ENCODE results near the gene STK25. TPM values are rescaled to one million over a fixed set of nuclear protein-coding genes. Genes with fewer than 3 reads are reported as not detected.

STK25 gene
- total and polyA plus RNA-seq, 2 experiments from 2014 or later = 125 to 304 TPM

GRCh38 chr2:241531161-241531722 lies 22.9 kb upstream of the STK25 start (continued):
- TF ChIP-seq STAT1 (IDR thresholded peaks at IDR 0.05; ENCODE audit: unreplicated experiment) (no peak), EZH2phosphoT487 (IDR thresholded peaks at IDR 0.05; ENCODE audit: unreplicated experiment) (no peak), ETS1 (IDR thresholded peaks at IDR 0.05) (no peak)

GRCh38 chr2:241530571-241530970 lies 22.2 kb upstream of the STK25 start:
- Histone ChIP-seq H3K4me1 (ENCODE audit: insufficient read depth) (no peaks in the 10 kb centered on the region), H3K36me3 (ENCODE audit: insufficient read depth) (no peaks in the 10 kb centered on the region), H3K4me3 (no peak overlapping the region), H3K79me2 (replicated peaks; ENCODE audit: insufficient read depth) (no peaks in the 10 kb centered on the region), H3K4me2 (no peak overlapping the region), H3K27ac (ENCODE audit: low read depth) (no peak overlapping the region), H4K20me1 (replicated peaks; ENCODE audit: insufficient read depth) (no peaks in the 10 kb centered on the region), H3K27me3 (ENCODE audit: insufficient read depth) (no peaks in the 10 kb centered on the region), H2AFZ (no peak overlapping the region), H3F3A (replicated peaks; ENCODE audit: low read depth) (no peaks in the 10 kb centered on the region), H3K9me2 (ENCODE audit: insufficient read depth) (no peaks in the 10 kb centered on the region)
- H3K36me3 Mint-ChIP-seq (ENCODE audit: low read depth) = no peaks in the 10 kb centered on the region
- ATAC-seq (no peak), DNase-seq (ENCODE audit: low spot score) (no peak)
- H3K9me3 Mint-ChIP-seq = peaks cover 8% of the 10 kb centered on the region
- H3K27me3 Mint-ChIP-seq (ENCODE audit: insufficient read depth, low read depth, poor library complexity) = peaks cover 5% of the 10 kb centered on the region
- H3K27ac Mint-ChIP-seq = no peak overlapping the region
- H3K4me3 Mint-ChIP-seq = no peak overlapping the region
- no peaks in the 10 kb centered on the region for H3K4me1 Mint-ChIP-seq
- no peak for TF ChIP-seq ZNF114 (CRISPR knock-in tag; IDR thresholded peaks at IDR 0.05)
- no peak for TF ChIP-seq EZH2 (IDR thresholded peaks at IDR 0.05; ENCODE audit: low read depth, unreplicated experiment)
- TF ChIP-seq CTCF (conservative IDR thresholded peaks at IDR 0.05; ENCODE audit: low read depth in 2 of 2) = no peak
- TF ChIP-seq STAT1 (IDR thresholded peaks at IDR 0.05; ENCODE audit: unreplicated experiment) = no peak
- TF ChIP-seq POLR2AphosphoS5 (IDR thresholded peaks at IDR 0.05; ENCODE audit: low read depth) = no peak
- TF ChIP-seq ZNF331 (CRISPR knock-in tag; IDR thresholded peaks at IDR 0.05; ENCODE audit: low read depth) = no peak
- no peak for TF ChIP-seq NANOG (IDR thresholded peaks at IDR 0.05; ENCODE audit: borderline replicate concordance)
- no peak for TF ChIP-seq CREB1 (CRISPR knock-in tag; IDR thresholded peaks at IDR 0.05; ENCODE audit: low read depth)
- TF ChIP-seq ZNF462 (CRISPR knock-in tag; IDR thresholded peaks at IDR 0.05) = no peak
- no peak for TF ChIP-seq JUNB (IDR thresholded peaks at IDR 0.05; ENCODE audit: unreplicated experiment)
- no peak for TF ChIP-seq ETS1 (IDR thresholded peaks at IDR 0.05)
